Activated CD4-positive, alpha-beta T cell treated with anti-CD3 and anti-CD28 coated beads for 1 hour (primary cell): ENCODE data around the gene ENTPD6.

Experiments
- DNase-seq: peaks from one replicate; pipeline ENCODE4 v3.0.0-alpha.2; 2020

Gene ENTPD6

DNA sequence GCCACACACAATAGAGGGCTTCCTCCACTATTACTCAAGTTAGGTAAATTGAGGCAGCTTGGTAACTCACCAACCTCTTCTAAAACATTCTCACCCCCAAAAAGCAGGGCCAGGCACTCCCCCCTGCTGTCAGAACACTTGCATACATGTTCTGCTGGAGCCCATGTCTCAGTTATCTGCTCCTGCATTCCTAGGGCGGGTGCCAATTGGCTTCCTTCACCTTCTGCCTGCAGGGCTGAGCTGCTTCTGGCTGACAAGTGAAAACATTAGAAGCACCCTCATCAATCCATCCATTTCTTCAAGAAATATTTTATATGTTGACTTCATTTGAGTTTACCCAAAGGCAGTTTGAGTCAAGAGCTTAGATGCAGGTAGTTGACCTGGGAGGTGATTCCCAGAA, 4.5 kb upstream of the ENTPD6 start:
- no peak for DNase-seq

- DNase-seq = no peak
Measured at GRCh38 chr20:25191689-25192088, 3.8 kb upstream of the ENTPD6 start.

DNA sequence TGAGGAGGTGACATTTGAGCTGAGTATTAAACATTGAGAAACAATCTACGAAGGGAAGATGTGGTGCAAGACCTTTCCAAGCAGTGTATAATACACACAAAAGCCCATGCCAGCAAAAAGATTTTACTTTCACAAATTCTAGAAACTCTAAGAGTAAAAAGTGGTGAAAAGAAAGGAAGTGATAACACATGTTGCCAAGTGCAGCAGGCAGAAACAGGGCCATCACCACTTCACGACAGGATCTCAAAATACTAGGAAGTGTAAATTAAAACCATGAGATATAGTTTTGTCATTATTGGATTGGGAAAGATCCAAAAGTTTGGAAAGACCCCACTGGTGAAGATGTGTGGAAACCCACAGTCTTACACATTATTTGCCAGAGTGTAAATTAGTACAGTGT, 1.7 kb upstream of the ENTPD6 start:
- no peak for DNase-seq

DNA sequence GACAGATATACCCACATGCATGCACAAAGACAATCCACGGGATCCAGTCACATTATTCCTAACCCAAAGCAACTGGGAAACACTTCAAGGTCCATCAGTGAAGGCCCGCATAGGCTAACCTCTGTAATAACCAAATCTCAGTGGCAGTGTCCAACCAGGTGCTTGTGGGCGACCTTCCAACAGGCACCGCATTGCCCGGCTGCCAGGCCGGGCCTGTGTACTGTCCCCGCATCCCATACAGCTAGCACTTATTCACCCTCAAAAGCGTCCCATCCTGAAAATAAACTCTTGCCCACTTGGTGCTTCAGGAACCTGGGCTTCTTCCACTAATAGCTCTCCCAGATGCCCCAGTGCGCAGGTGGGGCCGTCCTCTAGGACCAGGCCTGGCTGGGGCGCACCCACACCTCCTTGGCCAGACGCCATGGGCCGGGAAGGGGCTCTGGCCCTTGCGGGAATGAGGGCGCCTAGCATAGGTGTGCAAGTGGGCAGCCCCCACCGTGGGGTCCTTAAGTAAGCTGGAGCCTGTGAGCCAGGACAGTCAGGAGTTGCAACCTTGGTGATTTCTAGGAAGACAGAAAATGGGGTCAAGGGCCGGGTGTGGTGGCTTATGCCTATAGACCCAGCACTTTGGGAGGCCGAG, 1.1 kb upstream of the ENTPD6 start:
- DNase-seq = no peak

GRCh38 chr20:25195962-25196785, 662 bp downstream of the ENTPD6 start:
- no peak for DNase-seq

DNA sequence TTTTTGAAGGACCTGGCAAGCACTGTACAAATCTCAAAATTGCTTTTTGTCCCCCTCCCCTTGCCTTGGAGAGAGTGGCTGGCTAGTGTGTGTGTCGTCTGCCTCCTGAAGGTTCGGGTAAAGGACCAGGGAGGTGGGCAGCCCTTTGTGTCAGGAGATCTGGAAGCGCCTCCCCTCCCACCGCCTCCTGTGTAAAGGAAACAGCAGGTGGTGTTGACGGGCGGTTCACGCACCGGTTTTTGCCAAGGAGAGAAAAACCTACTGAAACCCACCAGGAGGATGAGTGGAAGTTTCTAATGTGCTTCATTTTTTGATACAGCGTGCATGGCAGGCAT, 1.2 kb downstream of the ENTPD6 start:
- DNase-seq = no peak

- no peak for DNase-seq
Measured at GRCh38 chr20:25197183-25197869, 1.8 kb downstream of the ENTPD6 start.

GRCh38 chr20:25197870-25198190, 2.3 kb downstream of the ENTPD6 start:
- DNase-seq = no peak

DNA sequence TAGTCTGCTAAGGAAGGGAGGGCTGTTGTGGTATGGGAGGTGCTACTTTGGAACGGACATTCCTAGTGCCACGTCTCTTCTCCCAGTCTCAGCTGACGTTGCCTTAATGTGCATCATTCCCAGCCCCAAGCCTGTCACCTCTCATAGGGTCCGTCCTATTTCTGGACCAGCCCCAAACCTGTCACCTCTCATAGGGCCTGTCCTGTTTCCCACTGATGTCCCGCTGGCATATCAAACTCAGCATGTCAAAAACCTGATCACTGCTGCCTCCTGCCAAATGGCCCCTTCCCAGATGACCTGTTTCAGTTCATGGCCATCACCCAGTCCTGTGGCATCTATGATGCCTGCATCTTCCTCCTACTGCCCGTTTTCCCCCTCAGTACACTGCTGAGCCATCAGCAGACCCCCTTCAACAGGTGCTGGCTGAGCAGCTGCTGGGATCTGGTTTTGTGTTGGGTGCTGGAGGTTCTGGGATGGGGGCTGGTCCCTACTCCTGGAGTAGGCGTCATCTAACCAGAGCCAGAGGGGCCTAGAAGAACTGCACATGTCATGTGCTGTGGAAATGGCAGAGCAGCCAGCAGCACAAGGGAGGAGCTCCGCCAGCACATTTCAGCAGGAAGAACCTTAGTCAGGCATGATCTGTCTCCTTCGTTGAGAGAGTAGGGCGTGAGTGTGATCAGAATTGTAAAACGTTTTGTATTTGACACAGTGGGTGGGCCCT, 3.3 kb downstream of the ENTPD6 start:
- no peak for DNase-seq

GRCh38 chr20:25199473-25200260, 4.2 kb downstream of the ENTPD6 start:
- DNase-seq = no peak

- DNase-seq = no peak
Measured at GRCh38 chr20:25203089-25203488, 7.6 kb downstream of the ENTPD6 start.

DNA sequence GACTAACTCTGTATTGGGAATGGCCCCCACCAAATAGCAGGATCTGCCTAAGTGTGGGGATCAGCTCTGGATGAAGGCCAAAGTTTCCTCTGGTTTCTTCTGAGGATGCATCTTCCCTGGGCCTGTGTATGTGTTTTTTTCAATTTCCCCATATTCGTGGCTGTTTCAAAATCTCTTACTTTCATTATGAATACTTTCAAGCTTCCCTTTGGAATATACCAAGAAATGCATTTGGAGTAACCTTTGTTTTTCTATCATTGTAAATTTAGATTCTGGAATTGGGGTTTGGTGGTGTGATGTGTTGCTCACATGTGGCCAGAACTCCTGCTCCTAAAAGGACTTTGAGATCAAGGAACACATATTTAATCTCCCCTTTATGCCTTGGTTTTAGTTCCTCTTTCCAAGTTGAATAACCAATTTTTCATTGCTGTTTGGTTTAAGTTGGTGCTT, 8.4 kb downstream of the ENTPD6 start:
- DNase-seq = no peak

DNA sequence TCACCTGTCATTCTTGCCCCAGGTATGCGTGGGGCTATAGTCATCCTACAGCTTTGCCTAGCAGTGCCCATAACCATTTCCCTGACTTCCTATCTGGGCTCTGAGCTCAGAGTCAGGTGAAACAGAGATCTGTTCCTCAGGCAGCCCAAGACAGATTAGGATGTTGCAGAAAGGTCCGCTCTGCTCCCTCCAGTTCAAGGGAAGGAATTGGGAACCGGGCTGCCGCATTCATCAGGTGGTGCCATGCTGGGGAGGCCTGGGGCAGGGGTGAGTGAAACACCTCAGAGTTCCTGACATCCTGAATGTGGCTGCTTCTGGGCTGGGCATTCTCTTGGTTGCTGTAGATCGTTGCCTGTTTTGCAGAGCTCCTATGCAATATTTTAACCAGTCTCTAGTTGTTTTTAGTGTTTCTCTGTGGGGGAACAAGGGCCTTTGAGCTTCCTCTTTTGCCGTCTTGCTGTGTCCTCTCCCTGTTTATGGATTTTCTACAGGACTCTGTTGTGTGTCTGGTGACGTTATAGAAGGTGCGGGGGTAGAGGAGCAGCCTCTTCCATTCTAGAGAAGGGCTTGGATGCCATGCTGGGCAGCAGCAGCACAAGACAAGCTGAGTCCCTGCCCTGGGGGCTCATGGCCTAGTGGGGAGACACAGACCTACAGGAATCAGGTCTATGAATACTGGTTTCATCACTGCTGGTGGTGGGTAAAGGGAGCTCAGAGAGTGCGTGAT, 9.2 kb downstream of the ENTPD6 start:
- DNase-seq = no peak

DNA sequence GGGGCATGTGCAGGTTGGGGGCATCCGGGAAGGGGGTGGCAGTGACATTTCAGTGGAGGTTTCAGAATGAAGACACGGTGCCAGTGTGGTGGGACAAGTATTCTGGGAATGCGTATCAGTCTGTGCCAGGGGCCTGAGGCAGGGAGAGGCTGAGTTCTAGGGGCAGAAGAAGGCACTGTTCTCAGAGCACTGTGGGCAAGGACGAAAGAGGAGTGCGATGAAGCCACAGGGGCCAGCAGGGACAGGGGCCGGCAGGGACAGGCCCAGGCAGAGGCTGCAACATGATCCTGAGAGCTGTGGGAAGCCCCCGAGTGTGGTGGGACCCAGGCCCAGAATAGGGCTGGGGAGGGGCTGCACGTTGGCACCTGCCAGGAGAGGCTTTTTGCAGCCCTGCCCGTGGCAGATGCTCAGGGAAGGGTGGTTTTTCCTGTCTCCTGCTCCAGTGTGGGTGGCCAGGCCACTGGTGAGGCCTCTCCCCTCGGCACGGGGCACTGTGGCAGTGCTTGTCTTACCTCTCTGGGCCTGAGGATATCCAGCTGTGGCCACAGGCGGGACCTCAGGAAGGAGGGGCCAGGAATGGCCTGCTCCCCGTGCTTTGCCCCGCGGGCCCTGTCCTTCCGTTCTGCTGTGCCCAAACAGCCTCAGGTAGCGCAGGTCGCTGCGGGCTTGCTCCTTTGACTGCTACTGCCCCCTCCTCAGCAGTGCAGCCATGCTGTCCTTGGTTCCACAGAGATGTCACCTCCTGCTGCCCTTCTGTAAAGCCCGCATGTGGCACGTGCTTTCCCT, 10.0 kb downstream of the ENTPD6 start:
- DNase-seq = no peak

GRCh38 chr20:25206063-25206403, 10.5 kb downstream of the ENTPD6 start:
- no peak for DNase-seq

DNA sequence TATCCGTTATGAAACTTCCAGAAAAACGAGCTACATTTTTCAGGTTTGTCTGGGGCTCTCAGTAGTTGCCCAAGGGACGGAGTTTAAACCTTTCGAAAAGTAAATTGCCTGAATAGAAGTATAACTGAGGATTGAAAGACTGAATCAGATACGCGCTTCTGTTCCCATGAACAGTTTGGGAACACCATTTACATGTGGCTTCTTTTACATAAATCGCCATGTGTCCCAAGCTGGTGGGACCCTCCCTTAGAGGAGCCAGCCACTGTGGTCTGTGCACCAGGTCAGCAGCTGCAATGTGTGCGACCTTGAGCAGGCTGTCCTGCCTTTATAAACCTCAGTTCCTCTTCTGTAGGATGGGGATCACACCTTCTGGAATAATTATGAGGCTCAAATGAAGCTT, 11.0 kb downstream of the ENTPD6 start:
- no peak for DNase-seq

DNA sequence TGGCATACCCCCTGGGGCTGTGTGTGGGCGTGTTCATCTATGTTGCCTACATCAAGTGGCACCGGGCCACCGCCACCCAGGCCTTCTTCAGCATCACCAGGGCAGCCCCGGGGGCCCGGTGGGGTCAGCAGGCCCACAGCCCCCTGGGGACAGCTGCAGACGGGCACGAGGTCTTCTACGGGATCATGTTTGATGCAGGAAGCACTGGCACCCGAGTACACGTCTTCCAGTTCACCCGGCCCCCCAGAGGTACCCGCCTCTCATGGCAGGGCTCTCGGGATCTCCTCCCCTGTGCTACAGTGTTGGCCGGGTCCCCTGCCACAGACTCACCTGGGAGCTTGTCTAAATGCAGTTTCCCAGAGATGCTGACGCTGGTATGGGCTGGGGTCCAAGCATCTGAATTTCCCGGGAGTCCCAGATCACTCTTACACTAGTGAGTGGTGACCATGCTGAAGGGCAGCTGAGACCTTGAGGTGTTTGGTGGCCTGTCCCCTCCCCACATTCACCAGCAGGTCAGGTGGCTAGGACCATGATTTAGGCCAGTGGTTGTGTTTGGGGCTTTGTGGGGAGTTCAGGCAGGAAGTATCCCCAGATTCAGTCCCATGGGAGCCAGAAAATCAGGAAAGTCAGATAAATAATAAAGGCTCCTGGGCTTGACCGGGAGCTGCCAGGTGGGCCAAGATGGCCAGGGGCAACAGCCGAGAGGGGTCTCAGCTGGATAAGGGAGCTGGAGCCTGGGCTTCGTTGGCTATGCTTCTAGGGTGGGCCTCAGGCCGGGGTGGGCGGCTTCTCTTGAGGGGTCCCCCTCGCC, 11.8 kb downstream of the ENTPD6 start:
- DNase-seq = no peak

DNA sequence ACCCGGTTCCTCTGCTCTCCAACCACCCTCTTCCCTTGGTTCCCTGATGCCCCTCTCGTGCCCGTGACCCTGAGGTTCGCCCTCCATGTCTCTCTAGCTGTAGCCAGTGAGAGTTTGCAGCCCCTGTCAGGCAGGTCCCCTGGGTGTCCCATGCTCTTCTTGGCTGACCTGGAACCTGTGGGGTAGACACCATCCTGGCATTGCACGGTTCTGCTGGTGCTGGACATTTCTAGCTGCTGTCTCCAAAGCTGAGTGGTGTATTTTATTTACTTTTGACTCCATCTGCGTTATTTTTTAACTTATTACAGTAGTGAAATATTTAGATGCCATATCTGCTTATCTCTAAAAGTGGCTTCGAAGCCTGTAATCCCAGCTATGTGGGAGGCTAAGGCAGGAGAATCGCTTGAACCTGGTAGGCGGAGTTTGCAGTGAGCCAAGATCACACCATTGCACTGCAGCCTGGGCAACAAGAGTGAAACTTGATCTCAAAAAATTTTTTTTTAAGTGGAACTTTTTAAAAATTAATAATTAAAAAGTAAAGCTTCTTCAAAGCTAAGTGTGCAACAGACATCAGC, 12.5 kb downstream of the ENTPD6 start:
- DNase-seq = no peak

GRCh38 chr20:25209400-25209799, 13.9 kb downstream of the ENTPD6 start:
- no peak for DNase-seq

DNA sequence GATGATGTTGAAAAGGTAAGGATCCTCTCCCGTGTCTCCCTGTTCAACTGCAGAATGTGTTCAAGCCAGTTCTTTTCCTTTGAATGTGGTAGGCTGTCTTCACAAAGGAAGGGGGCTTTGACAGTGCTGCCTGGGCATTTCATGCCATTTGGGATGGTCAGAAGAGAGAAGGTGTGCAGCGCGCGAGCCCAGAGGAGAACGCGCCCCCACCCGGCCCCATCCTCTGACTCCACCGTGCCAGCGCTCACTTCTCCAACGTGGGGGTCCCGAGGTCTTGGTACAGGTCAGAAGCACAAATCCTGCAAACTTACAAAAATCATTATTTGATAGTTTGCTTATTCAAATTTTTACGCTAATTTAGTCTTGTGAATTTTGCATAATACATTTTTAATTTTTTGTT, 14.4 kb downstream of the ENTPD6 start:
- DNase-seq = no peak
